B cell (primary cell): ENCODE data around the gene ENOX1. TPM values are rescaled to one million over a fixed set of nuclear protein-coding genes. Genes with fewer than 3 reads are reported as not detected.

Experiments
- ATAC-seq: fragments of 200-7000 bp; cut with Tn5 transposase; one replicate; pipeline ENCODE4 v1.10.0; 2021; ENCODE audit warnings: low read depth, mild to moderate bottlenecking, moderate number of reproducible peaks, moderate library complexity
- CTCF ChIA-PET: fragments of 350-600 bp; sonication (Branson Sonifier 250); formaldehyde crosslinking; loops from one replicate; lab custom pipeline; 2021; ENCODE audit warnings: antibody characterized with exemption, inconsistent platforms; lab: Charles Lee
- POLR2A ChIA-PET: fragments of 350-600 bp; sonication (Branson Sonifier 250); formaldehyde crosslinking; loops from one replicate; lab custom pipeline; 2021; ENCODE audit warnings: antibody characterized with exemption; lab: Charles Lee
- DNase-seq: peaks from one replicate; pipeline ENCODE4 v3.0.0; 2013
- H2AFZ ChIP-seq: 2 replicates; pipeline ENCODE4 v1.6.1; 2012; ENCODE audit warnings: mild to moderate bottlenecking, low read depth, low read length; ENCODE audit not compliant: insufficient read depth, poor library complexity, severe bottlenecking
- H3K27ac ChIP-seq, 2 donors: 1 replicate in 1 of 2; 2 replicates in 1 of 2; pipeline ENCODE4 v1.5.1; 2012 to 2013; ENCODE audit warnings: low read length in 2 of 2, mild to moderate bottlenecking in 2 of 2, moderate library complexity in 1 of 2
- H3K27me3 ChIP-seq, 4 experiments: fragments of 200-600 bp in 1 of 4; sonication (generic) in 1 of 4; replicated peaks in 1 of 4; 1 replicate in 2 of 4; 2 replicates in 2 of 4; pipeline versions ENCODE4 v1.6.1 to v1.7.0; 2013 to 2016; ENCODE audit warnings: low read length in 3 of 4, mild to moderate bottlenecking in 2 of 4, mixed read lengths in 1 of 4, moderate library complexity in 1 of 4; ENCODE audit not compliant: insufficient read depth in 4 of 4, control insufficient read depth in 3 of 4; ENCODE audit errors: control extremely low read depth in 1 of 4
- H3K36me3 ChIP-seq, 2 experiments: replicated peaks in 1 of 2; 1 replicate in 1 of 2; 2 replicates in 1 of 2; pipeline versions ENCODE4 v1.6.1 to v1.7.1; 2013; ENCODE audit warnings: low read length in 1 of 2; ENCODE audit not compliant: insufficient read depth in 2 of 2, control insufficient read depth in 1 of 2; ENCODE audit errors: control extremely low read depth in 1 of 2, extremely low read depth in 1 of 2
- H3K4me1 ChIP-seq, 2 donors: fragments of 200-600 bp in 1 of 2; sonication (generic) in 1 of 2; 1 replicate in 1 of 2; 2 replicates in 1 of 2; pipeline versions ENCODE4 v1.5.1 to v1.6.1; 2013 to 2017; ENCODE audit warnings: low read length in 2 of 2; ENCODE audit not compliant: control insufficient read depth in 2 of 2, insufficient read depth in 2 of 2
- H3K4me2 ChIP-seq: replicated peaks from 2 replicates; pipeline ENCODE3; 2012; ENCODE audit warnings: mild to moderate bottlenecking, low read depth, low read length; ENCODE audit not compliant: poor library complexity, severe bottlenecking
- H3K4me3 ChIP-seq, 5 experiments: fragments of 200-600 bp in 1 of 5; sonication (generic) in 1 of 5; 1 replicate in 3 of 5; 2 replicates in 2 of 5; pipeline versions ENCODE4 v1.5.1 to v1.7.0; 2011 to 2016; ENCODE audit warnings: low read length in 4 of 5, mild to moderate bottlenecking in 4 of 5, low read depth in 2 of 5, control low read depth in 1 of 5, moderate library complexity in 1 of 5; ENCODE audit not compliant: insufficient read depth in 1 of 5; ENCODE audit errors: control extremely low read depth in 1 of 5, extremely low read depth in 1 of 5
- H3K79me2 ChIP-seq: fragments of 200-600 bp; sonication (generic); one replicate; pipeline ENCODE4 v1.6.0; 2016; ENCODE audit warnings: low read length; ENCODE audit not compliant: control insufficient read depth, insufficient read depth
- H3K9ac ChIP-seq: fragments of 200-600 bp; sonication (generic); 2 replicates; pipeline ENCODE4 v1.6.1; 2017; ENCODE audit warnings: mild to moderate bottlenecking, low read length, moderate library complexity
- H3K9me3 ChIP-seq, 3 donors: one replicate each; pipeline versions ENCODE4 v1.6.1 to v1.7.1; 2013; ENCODE audit warnings: low read length in 2 of 3; ENCODE audit not compliant: control insufficient read depth in 2 of 3, insufficient read depth in 1 of 3; ENCODE audit errors: control extremely low read depth in 1 of 3
- H4K20me1 ChIP-seq: 2 replicates; pipeline ENCODE4 v1.6.0; 2012; ENCODE audit warnings: mild to moderate bottlenecking, low read length; ENCODE audit not compliant: insufficient read depth, control insufficient read depth, poor library complexity, severe bottlenecking
- H3K27ac Mint-ChIP-seq: one replicate; pipeline ENCODE4 v1.8.0; 2021; ENCODE audit warnings: mixed read lengths
- H3K27me3 Mint-ChIP-seq: one replicate; pipeline ENCODE4 v1.8.0; 2021; ENCODE audit warnings: mixed read lengths
- H3K4me1 Mint-ChIP-seq: one replicate; pipeline ENCODE4 v1.8.0; 2021; ENCODE audit warnings: mixed read lengths
- H3K4me3 Mint-ChIP-seq: one replicate; pipeline ENCODE4 v1.8.0; 2021; ENCODE audit warnings: mixed read lengths
- H3K9me3 Mint-ChIP-seq: one replicate; pipeline ENCODE4 v1.8.0; 2022; ENCODE audit warnings: mixed read lengths; ENCODE audit not compliant: insufficient read depth
- EZH2 ChIP-seq: IDR thresholded peaks from 2 replicates; pipeline ENCODE4 v1.6.1; 2012; ENCODE audit warnings: borderline replicate concordance, low read depth, mild to moderate bottlenecking, moderate library complexity, low read length; ENCODE audit not compliant: insufficient read depth, poor library complexity, severe bottlenecking
- WGBS: methylation state at CpG from one replicate; pipeline ENCODE4 v1.1.5; 2013; ENCODE audit warnings: missing lambda C conversion rate; ENCODE audit not compliant: insufficient coverage; 5-methylcytosine and 5-hydroxymethylcytosine counted together
- intact Hi-C: fragments of 100-400 bp; cut with micrococcal nuclease; formaldehyde crosslinking; loops from one replicate; pipeline ENCODE4 v1.10.0; 2022
- polyA plus RNA-seq: library from polyadenylated mRNA; depleted of rRNA; stranded (reverse); fragments of >200 nt; gene quantifications from 2 replicates; pipeline ENCODE4 v1.2.3, GENCODE V29; 2012
- total RNA-seq, 2 donors: library from RNA; stranded (reverse); fragments of 120-200 nt in 1 of 2; gene quantifications; 1 replicate in 1 of 2; 2 replicates in 1 of 2; pipeline versions ENCODE4 v1.2.3 to v1.2.4, GENCODE V29; 2013 to 2022
- TF ChIP-seq, protein P1 (sequence below): fragments of 200-600 bp; IDR thresholded peaks from one replicate; pipeline ENCODE4 v1.8.0; 2022; ENCODE audit warnings: antibody characterized with exemption, mild to moderate bottlenecking

The ENOX1 gene
- total and polyA plus RNA-seq, 2 donors (not counting 1 experiment from before 2014, with no cell fraction given), result not detected

DNA sequence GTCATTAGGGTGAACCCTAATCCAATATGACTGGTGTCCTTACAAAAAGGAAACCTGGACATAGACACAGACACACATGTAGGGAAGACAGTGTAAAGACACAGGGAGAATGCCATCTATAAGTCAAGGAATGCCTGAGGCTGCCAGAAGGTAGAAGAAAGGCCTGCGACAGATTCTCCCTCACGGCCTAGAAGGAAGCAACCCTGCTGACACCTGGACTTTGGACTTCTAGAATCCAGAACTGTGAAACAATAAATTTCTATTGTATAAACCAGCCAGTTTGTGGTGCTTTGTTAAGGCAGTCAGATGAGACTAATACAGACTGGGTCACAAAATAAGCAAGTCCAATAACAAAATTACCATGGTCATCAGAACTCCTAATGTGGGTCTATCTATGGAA lies 120.4 kb downstream of the ENOX1 start:
- H3K9me3 Mint-ChIP-seq, result peaks cover 3% of the 10 kb centered on the region
- H3K4me1 ChIP-seq, result no peaks in the 10 kb centered on the region
- ChIA-PET POLR2A (no interaction called here), CTCF (no interaction called here)
- no peak overlapping the region for H2AFZ ChIP-seq
- no peak overlapping the region for H3K9ac ChIP-seq
- no peaks in the 10 kb centered on the region for H3K36me3 ChIP-seq
- TF ChIP-seq EZH2, result no peak
- TF ChIP-seq, protein P1, sequence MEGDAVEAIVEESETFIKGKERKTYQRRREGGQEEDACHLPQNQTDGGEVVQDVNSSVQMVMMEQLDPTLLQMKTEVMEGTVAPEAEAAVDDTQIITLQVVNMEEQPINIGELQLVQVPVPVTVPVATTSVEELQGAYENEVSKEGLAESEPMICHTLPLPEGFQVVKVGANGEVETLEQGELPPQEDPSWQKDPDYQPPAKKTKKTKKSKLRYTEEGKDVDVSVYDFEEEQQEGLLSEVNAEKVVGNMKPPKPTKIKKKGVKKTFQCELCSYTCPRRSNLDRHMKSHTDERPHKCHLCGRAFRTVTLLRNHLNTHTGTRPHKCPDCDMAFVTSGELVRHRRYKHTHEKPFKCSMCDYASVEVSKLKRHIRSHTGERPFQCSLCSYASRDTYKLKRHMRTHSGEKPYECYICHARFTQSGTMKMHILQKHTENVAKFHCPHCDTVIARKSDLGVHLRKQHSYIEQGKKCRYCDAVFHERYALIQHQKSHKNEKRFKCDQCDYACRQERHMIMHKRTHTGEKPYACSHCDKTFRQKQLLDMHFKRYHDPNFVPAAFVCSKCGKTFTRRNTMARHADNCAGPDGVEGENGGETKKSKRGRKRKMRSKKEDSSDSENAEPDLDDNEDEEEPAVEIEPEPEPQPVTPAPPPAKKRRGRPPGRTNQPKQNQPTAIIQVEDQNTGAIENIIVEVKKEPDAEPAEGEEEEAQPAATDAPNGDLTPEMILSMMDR, result no peak
- DNase-seq (no peak), ATAC-seq (no peak)
- no peak overlapping the region for H3K4me3 ChIP-seq
- intact Hi-C loops, result no loop called here
- H3K79me2 ChIP-seq, result no peaks in the 10 kb centered on the region
- peaks cover 5% of the 10 kb centered on the region for H3K4me1 Mint-ChIP-seq
- WGBS, result 94% methylated on average over 2 of the region's 2 CpGs
- no peaks in the 10 kb centered on the region for H4K20me1 ChIP-seq
- peaks cover 0 to 5% (median 0%) of the 10 kb centered on the region in 4 experiments for H3K27me3 ChIP-seq
- no peak overlapping the region for H3K27ac Mint-ChIP-seq
- H3K27me3 Mint-ChIP-seq, result peaks cover 6% of the 10 kb centered on the region
- H3K4me2 ChIP-seq, result no peak overlapping the region
- no peaks in the 10 kb centered on the region for H3K9me3 ChIP-seq
- H3K4me3 Mint-ChIP-seq, result no peak overlapping the region
- no peak overlapping the region for H3K27ac ChIP-seq

DNA sequence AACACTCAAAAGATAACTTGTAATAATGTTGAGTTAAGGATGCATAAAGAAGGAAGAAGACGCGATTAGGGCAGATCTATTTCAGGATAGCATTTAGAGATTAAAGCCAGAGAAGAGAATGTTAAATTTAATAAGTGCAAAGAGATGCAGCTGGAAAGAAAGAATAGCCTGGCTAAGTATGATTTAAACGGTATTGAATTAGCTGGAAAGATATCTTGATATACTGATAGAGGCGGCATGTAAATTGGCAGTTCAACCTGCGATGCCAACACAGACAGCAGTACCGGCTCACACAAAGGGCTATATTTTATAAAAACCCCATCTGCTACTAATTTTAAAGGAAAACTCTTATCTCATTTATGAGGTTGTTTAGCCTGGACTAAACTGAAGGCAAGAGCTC lies 121.4 kb downstream of the ENOX1 start:
- Histone ChIP-seq H3K4me3 (no peak overlapping the region), H3K4me1 (no peaks in the 10 kb centered on the region), H4K20me1 (no peaks in the 10 kb centered on the region), H3K9ac (no peak overlapping the region), H3K79me2 (no peaks in the 10 kb centered on the region), H3K4me2 (no peak overlapping the region), H3K27me3 (no peaks in the 10 kb centered on the region), H3K9me3 (no peaks in the 10 kb centered on the region), H3K36me3 (no peaks in the 10 kb centered on the region), H2AFZ (peak overlapping the region; percentile 64), H3K27ac (no peak overlapping the region)
- no peak for TF ChIP-seq EZH2
- TF ChIP-seq, protein P1, result no peak
- ChIA-PET CTCF (no interaction called here), POLR2A (no interaction called here)
- Mint-ChIP-seq H3K9me3 (no peaks in the 10 kb centered on the region), H3K27me3 (no peaks in the 10 kb centered on the region), H3K27ac (no peak overlapping the region), H3K4me1 (peaks cover 5% of the 10 kb centered on the region), H3K4me3 (no peak overlapping the region)
- ATAC-seq (no peak), DNase-seq (no peak)
- intact Hi-C loops, result no loop called here
- no CpG with 5 or more reads among the region's 6 CpGs for WGBS
